AG10803 (cell line): ENCODE measurements around the gene LCN15.
"Not testable (repeated sequence)": the region's sequence is repeated elsewhere in the genome, so short reads cannot be mapped to it uniquely, and the experiment has no call there.

ENCODE experiments used
- DNase-seq: peaks from one replicate; pipeline ENCODE4 v3.0.0; 2010; ENCODE audit warnings: low read depth
- H3K4me3 ChIP-seq: 2 replicates; pipeline ENCODE4 v1.5.1; 2011; ENCODE audit warnings: mild to moderate bottlenecking, low read length, control low read depth
- TF ChIP-seq, protein P1 (sequence below): conservative IDR thresholded peaks from 2 replicates; pipeline ENCODE4 v1.5.1; 2011; ENCODE audit warnings: mild to moderate bottlenecking, low read length, control low read depth, inconsistent platforms

LCN15 gene

DNA sequence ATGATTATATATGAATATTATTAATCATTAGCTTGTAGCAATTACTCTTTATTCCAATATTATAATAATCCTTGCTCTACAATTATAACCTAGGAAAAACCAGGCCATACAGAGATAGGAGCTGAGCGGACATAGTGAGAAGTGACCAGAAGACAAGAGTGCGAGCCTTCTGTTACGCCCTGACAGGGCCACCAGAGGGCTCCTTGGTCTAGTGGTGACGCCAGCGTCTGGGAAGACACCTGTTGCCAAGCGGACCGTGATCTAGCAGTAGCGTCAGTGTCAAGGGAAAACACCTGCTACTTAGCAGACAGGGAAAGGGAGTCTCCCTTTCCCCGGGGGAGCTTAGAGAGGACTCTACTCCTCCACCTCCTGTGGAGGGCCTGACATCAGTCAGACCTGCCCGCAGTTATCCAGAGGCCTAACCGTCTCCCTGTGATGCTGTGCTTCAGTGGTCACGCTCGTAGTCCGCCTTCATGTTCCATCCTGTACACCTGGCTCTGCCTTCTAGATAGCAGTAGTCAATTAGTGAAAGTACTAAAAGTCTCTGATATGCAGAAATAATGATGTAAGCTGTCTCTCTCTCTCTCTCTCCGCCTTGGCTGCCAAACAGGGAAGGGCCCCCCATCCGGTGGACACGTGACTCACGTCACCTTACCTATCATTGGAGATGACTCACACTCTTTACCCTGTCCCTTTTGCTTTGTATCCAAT lies 2.2 kb upstream of the LCN15 start:
- not testable (repeated sequence) for H3K4me3 ChIP-seq
- peak; percentile 34 for DNase-seq
- TF ChIP-seq, protein P1, sequence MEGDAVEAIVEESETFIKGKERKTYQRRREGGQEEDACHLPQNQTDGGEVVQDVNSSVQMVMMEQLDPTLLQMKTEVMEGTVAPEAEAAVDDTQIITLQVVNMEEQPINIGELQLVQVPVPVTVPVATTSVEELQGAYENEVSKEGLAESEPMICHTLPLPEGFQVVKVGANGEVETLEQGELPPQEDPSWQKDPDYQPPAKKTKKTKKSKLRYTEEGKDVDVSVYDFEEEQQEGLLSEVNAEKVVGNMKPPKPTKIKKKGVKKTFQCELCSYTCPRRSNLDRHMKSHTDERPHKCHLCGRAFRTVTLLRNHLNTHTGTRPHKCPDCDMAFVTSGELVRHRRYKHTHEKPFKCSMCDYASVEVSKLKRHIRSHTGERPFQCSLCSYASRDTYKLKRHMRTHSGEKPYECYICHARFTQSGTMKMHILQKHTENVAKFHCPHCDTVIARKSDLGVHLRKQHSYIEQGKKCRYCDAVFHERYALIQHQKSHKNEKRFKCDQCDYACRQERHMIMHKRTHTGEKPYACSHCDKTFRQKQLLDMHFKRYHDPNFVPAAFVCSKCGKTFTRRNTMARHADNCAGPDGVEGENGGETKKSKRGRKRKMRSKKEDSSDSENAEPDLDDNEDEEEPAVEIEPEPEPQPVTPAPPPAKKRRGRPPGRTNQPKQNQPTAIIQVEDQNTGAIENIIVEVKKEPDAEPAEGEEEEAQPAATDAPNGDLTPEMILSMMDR: peak; percentile 31; the same call in 1 of the 2 replicates

DNA sequence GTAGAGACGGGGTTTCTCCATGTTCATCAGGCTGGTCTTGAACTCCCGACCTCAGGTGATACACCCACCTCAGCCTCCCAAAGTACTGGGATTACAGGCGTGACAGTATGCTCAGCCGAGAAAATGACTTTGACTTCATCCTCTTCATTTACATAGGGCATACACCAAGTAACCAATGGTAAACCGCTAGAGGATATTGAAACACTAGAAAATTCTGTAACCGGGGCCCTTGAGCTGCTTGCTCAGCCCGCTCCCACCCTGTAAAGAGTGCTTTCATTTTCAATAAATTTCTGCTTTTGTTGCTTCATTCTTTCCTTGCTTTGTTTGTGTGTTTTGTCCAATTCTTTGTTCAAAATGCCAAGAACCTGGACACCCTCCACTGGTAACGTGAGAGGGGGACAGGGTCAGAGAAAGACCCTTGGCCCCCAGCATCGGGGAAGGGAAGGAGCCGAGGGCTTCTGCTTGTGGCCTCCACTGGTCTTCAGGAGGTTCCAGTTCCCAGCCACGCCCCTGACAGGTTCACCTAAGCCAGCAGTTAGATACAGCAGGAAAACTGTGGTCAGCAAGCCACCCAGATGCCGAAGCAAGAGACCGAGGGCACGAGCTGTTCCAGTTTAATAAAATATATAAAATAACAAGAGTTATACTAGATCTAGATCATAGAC lies 1.6 kb upstream of the LCN15 start:
- not testable (repeated sequence) for H3K4me3 ChIP-seq, DNase-seq

DNA sequence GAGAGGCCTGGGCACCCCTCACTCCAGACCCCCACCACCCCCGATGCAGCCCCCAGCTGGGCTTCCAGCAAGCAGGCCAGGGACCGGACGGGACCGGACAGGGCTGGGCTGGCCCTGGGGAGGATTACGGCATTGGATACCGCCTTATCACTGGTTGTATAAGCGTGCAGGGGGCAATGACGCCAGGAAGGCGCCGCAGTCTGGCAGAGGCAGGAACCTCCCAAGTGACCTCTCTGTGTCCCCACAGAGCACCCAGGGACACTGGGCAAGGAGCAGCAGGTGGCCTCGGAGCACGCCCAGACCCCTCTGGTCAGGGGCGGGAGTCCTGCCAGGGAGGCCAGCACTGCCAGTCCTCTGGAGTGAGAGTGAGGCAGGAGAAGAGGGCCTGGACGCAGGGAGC lies 723 bp upstream of the LCN15 start:
- no peak overlapping the region for H3K4me3 ChIP-seq
- TF ChIP-seq, protein P1: no peak
- no peak for DNase-seq

DNA sequence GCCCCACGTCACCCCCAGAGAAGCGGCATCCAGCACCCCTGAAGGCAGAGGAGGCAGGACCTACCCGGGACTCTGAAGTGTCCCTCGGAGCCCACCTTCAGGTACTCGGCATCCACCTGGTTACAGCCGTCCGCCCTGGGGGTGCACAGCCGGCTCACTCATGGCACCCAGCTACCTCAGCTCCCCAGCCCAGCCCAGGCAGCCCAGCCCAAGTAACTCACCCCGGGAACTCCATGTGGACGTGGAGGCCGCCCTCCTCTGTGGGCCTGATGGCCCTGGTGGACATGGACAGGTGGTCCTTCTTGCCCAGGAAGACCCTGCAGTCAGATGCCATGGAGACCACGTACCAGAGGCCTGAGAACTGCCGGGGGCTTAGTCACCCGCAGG lies 676 bp downstream of the LCN15 start:
- TF ChIP-seq, protein P1: no peak
- no peak overlapping the region for H3K4me3 ChIP-seq
- DNase-seq: no peak

DNA sequence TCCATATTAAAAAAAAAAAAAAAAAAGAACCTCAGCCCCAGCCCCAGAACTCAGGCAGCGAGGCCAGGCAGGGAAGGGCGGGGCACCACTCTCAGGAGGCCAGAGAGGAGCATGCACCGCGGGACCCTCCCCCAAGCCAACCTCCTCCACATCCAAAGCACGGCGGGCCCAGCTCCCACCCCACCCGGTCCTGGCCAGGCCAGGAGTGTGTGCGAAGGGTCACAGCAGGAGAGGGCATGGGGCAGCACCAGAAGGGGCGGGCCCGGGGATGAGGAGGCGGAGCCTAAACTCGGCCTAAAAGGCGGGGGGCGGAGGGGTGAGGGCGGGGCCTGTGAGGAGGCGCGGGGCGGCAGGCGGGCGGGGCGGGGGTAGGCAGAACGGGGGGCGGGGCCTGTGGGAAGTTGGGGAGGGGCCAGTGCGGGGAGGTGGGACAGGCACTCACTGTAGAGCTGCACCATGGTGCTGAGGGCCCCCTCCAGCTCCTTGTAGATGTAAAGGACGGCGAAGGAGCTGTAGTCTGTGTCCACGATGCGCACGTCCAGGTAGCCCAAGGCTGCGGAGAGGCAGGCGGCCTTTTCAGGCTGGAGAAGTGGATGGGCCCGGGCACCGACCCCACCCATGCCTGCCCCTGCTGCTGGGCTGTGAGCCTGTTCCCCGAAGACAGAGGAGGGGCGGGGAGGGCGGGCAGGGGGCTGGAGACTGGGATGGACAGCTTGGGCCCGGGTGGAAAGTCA lies 1.2 kb downstream of the LCN15 start:
- H3K4me3 ChIP-seq: no peak overlapping the region
- TF ChIP-seq, protein P1: no peak
- no peak for DNase-seq

DNA sequence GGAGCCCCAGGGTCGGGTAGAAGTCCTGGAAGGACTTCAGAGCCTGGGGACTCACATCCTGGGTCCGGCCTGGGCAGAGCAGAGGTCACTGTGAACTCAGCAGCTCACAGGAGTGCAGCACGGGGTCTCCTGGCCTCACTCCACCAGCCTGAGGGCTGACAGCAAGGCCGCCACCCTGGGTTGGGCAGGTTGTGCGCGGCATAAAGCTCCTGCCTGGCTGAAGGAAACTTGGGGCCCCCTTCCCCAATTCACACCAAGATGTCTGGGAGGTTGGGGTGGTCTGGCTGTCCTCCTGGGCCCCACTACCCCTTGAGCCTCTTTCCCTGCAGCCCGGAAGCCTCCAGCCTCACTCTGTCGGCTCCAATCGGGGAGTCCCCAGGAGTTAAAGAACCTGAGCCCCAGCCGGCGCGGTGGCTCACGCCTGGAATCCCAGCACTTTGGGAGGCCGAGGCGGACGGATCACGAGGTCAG lies 2.1 kb downstream of the LCN15 start:
- no peak overlapping the region for H3K4me3 ChIP-seq
- DNase-seq: no peak
- TF ChIP-seq, protein P1: no peak

DNA sequence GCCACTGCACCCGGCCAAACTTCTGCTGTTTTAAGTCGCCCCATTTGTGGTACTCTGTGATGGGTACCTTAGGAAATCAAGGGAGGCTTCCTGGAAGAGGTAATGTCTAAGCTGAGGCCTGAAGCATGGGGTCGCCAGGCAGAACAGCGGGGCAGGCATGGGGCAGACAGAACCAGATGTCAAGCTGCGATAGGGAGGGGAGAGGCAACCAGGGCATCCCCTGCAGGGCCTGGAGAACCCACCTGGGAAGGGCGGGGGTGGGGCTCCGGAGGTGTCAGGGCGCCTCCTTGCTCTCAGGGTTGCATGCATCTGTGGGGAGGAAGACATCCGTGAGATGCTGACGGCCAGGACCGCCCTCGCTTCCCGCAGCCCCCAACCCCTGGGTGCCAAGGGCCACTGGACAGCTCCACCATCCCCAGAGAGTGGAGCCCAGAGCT lies 2.8 kb downstream of the LCN15 start:
- no peak overlapping the region for H3K4me3 ChIP-seq
- no peak for DNase-seq
- TF ChIP-seq, protein P1: no peak
